ENCODE data around the gene PLEKHM3. TPM values are rescaled to one million over a fixed set of nuclear protein-coding genes. Genes with fewer than 3 reads are reported as not detected.

PLEKHM3 gene
- total RNA-seq, 2 experiments from 2014 or later, result 11.3 to 11.6 TPM

- no peak overlapping the region for H3K4me3 Mint-ChIP-seq
- Histone ChIP-seq H3K36me3 (ENCODE audit: insufficient read depth, low read length) (no peaks in the 10 kb centered on the region), H3K4me1 (ENCODE audit: insufficient read depth, low read length) (no peaks in the 10 kb centered on the region), H3K27me3 (ENCODE audit: control insufficient read depth in 1 of 2, insufficient read depth in 2 of 2, low read length in 2 of 2) (no peaks in the 10 kb centered on the region), H3K27ac (ENCODE audit: low read depth in 1 of 2, low read length in 2 of 2) (no peak overlapping the region), H3K4me3 (ENCODE audit: low read length) (no peak overlapping the region), H3K9me3 (ENCODE audit: control insufficient read depth in 1 of 2, insufficient read depth in 1 of 2, low read length in 2 of 2) (no peaks in the 10 kb centered on the region)
- no peaks in the 10 kb centered on the region for H3K36me3 Mint-ChIP-seq (ENCODE audit: low read depth)
- DNase-seq (peak in 4 of 14 experiments; percentile 13 to 38 (median 30)), ATAC-seq (ENCODE audit: poor library complexity) (no peak)
- no peaks in the 10 kb centered on the region for H3K9me3 Mint-ChIP-seq
- ChIA-PET POLR2A (no interaction called here), CTCF (no interaction called here)
- intact Hi-C loops (cut with DNase I, micrococcal nuclease), result loop anchor here in 1 of 2 experiments (10.0 kb wide), 1 partner anchor 557 kb away; no protein-coding TSS in a partner anchor
- peaks cover 5% of the 10 kb centered on the region for H3K27me3 Mint-ChIP-seq
- H3K4me1 Mint-ChIP-seq (ENCODE audit: low read depth), result no peaks in the 10 kb centered on the region
- peak; percentile 15 for TF ChIP-seq CTCF (IDR thresholded peaks at IDR 0.05)
- no peak overlapping the region for H3K27ac Mint-ChIP-seq
Observed at GRCh38 chr2:208062113-208062512, 36.8 kb upstream of the PLEKHM3 start.

GRCh38 chr2:208057108-208057507 is 31.8 kb upstream of the PLEKHM3 start:
- Mint-ChIP-seq H3K4me3 (no peak overlapping the region), H3K27me3 (peaks cover 20% of the 10 kb centered on the region), H3K9me3 (no peaks in the 10 kb centered on the region), H3K36me3 (ENCODE audit: low read depth) (no peaks in the 10 kb centered on the region), H3K4me1 (ENCODE audit: low read depth) (no peaks in the 10 kb centered on the region), H3K27ac (no peak overlapping the region)
- POLR2A ChIA-PET, result no interaction called here
- CTCF ChIA-PET, result no interaction called here
- TF ChIP-seq CTCF (IDR thresholded peaks at IDR 0.05), result no peak
- no peaks in the 10 kb centered on the region for H3K9me3 ChIP-seq (ENCODE audit: control insufficient read depth in 1 of 2, insufficient read depth in 1 of 2, low read length in 2 of 2)
- H3K4me1 ChIP-seq (ENCODE audit: insufficient read depth, low read length), result no peaks in the 10 kb centered on the region
- DNase-seq (no peak), ATAC-seq (ENCODE audit: poor library complexity) (no peak)
- H3K27ac ChIP-seq (ENCODE audit: low read depth in 1 of 2, low read length in 2 of 2), result no peak overlapping the region
- intact Hi-C loops (cut with DNase I, micrococcal nuclease), result no loop called here
- H3K27me3 ChIP-seq (ENCODE audit: control insufficient read depth in 1 of 2, insufficient read depth in 2 of 2, low read length in 2 of 2), result no peaks in the 10 kb centered on the region
- no peaks in the 10 kb centered on the region for H3K36me3 ChIP-seq (ENCODE audit: insufficient read depth, low read length)
- no peak overlapping the region for H3K4me3 ChIP-seq (ENCODE audit: low read length)

GRCh38 chr2:208049441-208049840 is 24.1 kb upstream of the PLEKHM3 start:
- Histone ChIP-seq H3K27me3 (ENCODE audit: control insufficient read depth in 1 of 2, insufficient read depth in 2 of 2, low read length in 2 of 2) (no peaks in the 10 kb centered on the region), H3K4me3 (ENCODE audit: low read length) (no peak overlapping the region), H3K27ac (ENCODE audit: low read depth in 1 of 2, low read length in 2 of 2) (no peak overlapping the region), H3K4me1 (ENCODE audit: insufficient read depth, low read length) (no peaks in the 10 kb centered on the region), H3K36me3 (ENCODE audit: insufficient read depth, low read length) (no peaks in the 10 kb centered on the region), H3K9me3 (ENCODE audit: control insufficient read depth in 1 of 2, insufficient read depth in 1 of 2, low read length in 2 of 2) (no peaks in the 10 kb centered on the region)
- Mint-ChIP-seq H3K9me3 (no peaks in the 10 kb centered on the region), H3K4me3 (no peak overlapping the region), H3K36me3 (ENCODE audit: low read depth) (no peaks in the 10 kb centered on the region), H3K27me3 (peaks cover 16% of the 10 kb centered on the region), H3K4me1 (ENCODE audit: low read depth) (no peaks in the 10 kb centered on the region), H3K27ac (no peak overlapping the region)
- DNase-seq, result no peak
- ChIA-PET CTCF (interaction anchor here (1.0 kb wide), 1 partner anchor 9 kb away, joined by 3 read pairs; no protein-coding TSS in a partner anchor), POLR2A (no interaction called here)
- ATAC-seq (ENCODE audit: poor library complexity), result no peak
- intact Hi-C loops (cut with DNase I, micrococcal nuclease), result no loop called here
- no peak for TF ChIP-seq CTCF (IDR thresholded peaks at IDR 0.05)

Data from CD4-positive, alpha-beta T cell (primary cell).